ENCODE measurements around the gene FAM47C.
"Not testable (repeated sequence)": the region's sequence is repeated elsewhere in the genome, so short reads cannot be mapped to it uniquely, and the experiment has no call there.

The FAM47C gene

DNA sequence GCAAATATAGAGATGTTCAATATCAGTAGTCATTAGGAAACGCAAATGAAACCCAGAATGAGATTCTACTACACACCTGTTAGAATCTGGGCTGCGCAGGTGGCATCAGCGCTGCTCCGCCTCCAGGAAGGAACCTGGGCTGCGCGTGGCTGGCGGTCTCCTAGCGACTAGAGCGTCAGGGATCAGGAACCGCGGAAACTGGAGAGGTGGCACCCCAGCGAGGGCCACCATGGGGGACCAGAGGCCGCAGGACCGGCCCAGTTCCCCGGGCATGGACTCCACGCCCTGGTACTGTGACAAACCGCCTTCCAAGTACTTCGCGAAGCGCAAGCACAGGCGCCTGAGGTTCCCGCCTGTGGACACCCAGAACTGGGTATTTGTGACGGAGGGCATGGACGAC, at the start of gene FAM47C:
Gene FAM47C, plus strand, starts transcription at position 185 of the 400 bp plus-strand sequence. Its CDS starts 45 bp downstream, at position 230.
- not testable (repeated sequence) for DNase-seq

DNA sequence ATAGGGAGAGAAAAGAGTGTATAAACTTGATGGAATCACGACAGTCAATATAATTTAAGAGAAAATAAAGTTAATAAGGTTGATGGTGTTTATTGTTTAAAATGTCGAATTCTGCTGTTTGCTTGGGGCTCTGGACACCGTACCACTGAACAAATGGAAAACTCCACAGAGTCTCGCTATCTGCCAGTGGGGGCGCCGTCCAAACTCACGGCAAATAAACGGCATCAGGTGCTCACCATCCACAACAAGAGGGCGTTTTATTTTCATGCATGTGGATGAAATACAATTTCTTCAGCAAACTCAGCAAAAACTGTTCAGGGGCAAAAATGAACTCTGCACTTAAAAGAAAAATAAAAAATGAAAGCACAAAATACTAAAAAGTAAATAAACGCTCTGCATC, 46.6 kb upstream of the FAM47C start:
- DNase-seq, result no peak

DNA sequence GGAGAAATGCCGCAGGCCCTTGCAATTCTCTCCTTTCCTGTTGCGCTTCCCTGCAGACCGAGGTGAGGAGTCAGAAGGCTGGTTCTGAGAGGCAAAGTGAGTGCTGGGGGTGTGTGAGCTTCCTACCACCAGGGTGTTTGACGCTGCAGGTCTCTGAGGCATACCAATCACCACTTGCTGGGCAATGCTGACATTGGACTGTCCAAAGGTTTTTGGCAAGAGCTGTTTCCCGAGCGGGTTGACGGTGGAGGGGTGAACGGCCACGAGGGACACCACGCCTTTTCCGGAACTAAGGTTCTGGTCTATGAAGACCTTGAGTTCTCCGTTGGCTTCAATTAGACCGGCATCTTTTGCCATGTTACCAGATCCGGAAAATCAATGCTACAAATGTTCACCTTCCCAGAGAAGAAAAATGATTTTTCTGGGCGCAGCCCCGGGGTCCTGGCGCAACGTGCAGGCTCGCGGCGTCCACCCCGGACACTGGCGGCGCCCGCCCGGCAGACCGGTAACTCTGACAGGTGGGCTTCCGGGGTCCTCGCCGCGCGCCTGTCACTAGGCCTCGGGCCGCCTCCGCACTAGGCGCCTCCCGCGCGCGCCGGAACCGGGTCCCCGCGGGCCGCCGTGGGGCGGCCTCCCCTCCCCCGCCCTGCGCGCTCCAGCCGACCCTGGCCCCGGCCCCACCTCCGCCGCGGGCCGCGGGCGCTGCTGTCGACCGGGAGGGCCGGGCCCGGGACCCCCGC, 44.9 kb upstream of the FAM47C start:
- DNase-seq, result no peak

DNA sequence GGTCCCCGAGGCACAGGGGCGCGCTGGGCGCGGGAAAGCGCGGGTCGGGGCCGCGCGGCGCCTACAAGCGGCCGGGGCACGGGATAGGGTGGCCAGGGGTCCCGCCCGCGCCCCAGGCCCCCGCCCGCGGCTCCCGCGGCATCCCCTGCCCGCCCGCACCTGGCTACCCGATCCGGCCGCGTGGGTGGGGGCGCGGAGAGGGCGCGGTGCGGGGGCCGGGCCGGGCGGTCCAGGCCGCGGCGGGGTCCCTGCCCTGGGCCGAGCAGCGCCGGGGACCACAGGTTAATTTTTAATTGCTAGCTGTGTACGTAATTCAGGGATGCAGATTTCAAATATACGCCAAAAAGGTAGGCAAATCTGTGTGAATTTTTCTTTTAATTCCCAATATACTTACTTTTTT, 44.3 kb upstream of the FAM47C start:
- no peak for DNase-seq

DNA sequence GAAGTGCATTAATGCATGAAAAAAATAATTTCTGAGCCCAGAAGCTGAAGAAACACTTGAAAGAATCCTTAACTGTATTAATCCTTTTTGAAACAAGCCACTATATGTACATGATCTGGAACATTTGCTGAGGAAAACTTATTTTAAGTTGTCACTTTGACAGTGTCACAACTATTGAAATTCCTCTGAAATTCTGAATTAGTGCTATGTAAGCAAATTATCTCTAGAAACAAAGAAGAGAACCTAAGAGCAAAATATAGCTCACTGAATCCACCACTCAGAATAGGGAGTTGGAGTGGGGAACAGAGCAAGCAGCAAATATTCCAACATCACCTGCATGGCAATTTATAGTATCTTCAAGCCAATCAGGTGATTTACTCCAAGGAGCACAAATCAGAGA, 34.6 kb upstream of the FAM47C start:
- no peak for DNase-seq

DNA sequence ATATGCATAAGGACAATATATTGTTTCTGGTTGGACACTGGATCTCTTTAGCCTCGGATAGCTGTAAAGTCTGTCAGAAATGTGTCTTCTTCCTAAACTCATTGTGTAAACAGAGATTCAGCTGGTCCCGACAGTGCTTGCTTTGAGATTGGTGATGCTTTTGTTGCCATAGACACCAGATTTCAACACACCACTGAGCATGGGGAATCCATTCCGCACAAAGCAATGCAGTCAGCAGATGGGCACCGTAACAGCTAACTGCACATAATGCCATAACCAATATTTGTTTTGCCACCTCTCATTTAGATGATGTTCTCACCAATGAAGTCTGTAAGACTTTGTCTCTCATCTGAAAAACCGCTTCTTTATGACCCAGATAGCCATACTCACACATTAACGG, 33.3 kb upstream of the FAM47C start:
- no peak for DNase-seq

DNA sequence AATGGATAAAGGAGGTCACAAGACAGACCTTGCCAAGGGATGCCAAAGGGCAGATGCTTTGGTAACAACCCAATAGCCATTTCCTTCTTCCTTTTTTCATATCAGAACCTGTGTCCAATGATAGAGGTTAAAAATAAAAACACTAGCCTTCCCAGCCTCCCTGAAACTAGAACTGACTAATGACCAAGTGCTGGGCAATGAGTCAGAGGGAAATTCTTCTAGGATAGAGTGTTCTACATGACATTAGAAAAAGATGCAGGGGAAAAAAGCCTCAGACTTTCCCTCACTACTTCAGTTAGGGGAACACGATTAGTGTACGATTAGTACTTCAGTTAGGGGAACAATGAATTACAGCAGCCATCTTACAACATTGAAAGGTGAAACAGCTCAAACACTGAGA, 29.3 kb upstream of the FAM47C start:
- DNase-seq, result no peak

DNA sequence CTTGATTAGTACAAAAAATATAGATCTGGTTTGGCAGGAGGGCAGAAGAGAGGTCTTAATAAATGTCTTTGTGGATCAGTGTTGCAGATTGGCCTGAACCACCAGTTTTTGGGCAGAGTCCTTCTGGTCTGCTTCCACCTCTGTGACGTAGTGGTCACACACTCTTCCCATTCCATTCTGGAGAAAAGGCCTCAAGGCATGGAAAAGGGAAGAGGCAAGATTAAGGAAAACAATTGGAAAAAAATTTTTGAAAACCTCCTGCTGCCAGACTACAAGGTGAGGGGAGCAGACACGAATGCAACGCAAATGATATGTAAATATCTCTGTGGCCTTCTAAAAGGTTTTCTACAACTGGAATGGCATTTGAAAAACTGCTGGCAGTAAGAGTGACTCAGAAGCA, 24.3 kb upstream of the FAM47C start:
- DNase-seq, result no peak

DNA sequence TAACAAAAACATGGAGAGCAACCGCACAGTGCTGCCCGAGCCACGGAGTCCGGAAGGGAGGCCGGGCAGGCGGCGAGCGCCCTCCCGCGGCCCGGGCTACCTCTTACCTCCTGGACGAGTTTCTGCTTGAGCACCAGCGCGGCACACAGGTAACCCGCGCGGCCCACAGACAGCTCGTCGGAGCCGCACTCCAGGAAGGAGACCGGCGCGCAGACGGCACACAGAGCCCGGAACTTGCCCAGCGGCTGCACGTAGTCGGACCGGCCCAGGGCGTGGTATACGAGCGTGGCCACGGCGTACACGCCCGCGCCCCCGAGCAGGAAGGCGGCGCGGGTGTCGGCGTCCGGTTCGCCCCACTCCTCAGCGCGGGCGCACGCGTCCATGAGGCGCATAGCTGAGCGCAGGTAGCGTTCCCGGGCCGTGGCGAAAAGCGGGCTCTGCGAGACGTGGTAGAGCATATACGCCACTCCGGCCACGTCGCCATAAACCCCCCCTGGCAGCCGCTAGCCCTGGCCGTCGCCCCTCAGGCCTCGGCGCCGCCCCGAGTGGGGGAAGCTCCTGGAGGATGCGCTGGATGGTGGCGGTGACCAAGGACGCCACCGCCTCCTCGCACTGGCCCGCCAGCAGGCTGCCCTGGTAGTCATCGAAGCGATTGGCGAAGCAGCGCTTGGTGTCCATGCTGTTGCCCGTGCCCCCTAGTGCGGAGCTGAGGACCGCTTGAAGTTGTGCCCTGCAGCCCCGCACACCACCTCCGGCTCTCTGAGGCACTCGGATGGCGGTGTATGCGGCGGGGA, 22.6 kb upstream of the FAM47C start:
- DNase-seq, result not testable (repeated sequence)

DNA sequence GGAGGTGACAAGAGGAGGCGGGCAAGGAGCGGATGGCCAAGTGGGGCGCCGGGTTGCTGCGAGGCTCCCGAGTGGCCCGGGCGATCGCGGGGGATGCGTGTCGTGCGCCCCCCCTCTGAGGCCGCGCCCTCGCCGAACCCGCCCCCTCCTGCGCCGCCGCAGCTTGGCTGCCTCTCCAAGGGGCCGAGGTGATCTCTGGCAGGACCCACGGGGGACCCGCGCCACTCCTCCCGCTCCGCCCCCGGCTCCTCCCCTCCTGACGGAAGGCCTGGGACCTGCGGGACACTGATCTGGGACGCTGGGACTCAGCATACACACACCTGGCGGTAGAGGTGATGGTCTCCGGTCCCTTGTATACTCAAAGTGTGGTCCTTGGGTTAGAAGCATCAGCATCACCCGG, 21.9 kb upstream of the FAM47C start:
- no peak for DNase-seq

DNA sequence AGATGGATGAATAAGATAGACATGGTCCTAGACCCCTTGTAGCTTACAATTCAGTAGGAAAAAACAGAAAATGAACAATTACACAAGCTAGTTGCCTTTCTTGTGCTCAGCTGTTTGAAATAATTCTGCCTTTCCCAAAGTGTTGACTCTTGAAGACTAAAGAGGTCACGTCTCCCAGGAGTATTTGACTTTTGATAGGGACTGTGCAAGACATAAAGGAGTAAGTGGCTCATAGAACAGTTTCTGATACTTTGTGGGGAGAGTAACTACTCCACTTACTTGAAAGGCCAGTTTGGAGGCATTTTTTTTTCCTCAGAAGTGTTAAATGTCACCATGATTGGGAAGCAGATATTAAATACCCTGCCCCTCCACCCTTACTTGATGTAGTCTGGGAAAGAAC, 21.0 kb upstream of the FAM47C start:
- DNase-seq, result not testable (repeated sequence)

DNA sequence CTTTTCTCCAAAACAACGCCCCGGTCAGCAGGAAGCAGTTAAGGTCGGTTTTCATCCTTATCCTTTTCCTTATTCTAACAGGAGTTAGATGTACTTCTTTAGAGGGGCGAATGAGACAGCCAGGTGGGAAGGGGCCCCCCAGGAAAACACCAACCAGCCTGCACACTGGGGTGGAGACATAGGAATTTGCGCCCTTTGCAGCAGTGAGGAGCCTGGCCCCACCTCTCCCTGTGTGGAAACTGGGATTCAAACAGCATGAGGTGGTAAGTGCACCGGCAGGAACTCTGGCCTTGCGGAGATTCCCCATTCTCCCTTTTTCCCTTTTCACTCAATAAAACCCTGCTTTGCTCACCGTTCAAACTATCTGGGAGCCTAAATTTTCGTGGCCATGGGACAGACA, 8.0 kb upstream of the FAM47C start:
- DNase-seq, result no peak

DNA sequence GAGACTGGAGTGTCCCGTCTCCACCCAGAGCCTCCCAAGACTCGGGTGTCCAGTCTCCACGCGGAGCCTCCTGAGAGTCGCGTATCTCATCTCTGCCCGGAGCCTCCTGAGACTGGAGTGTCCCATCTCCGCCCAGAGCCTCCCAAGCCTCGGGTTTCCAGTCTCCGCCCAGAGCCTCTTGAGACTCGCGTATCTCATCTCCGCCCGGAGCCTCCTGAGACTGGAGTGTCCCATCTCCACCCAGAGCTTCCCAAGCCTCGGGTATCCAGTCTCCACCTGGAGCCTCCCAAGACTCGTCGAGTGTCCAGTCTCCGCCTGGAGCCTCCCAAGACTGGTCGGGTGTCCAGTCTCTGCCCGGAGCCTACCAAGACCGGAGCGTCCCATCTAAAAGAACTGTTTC, 2.3 kb downstream of the FAM47C start:
- DNase-seq, result no peak

DNA sequence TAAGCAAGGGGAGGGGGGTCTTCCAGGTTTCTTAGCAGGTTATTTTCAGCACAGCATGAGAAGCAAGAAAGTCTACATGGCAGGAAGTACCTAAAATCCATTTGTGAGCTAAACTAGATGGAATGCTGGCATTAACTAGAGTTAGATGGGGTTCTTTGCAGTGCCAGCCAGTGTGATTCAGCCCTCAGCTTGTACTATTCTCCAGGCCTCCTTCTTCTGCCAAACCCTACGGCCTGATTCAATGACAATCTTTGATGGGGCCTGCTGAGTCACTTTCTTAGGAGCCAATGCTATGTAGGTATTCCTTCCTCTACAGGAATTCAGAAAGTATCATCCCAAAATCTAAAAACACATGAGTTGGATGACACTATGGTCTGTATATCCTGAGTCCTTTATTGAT, 26.1 kb downstream of the FAM47C start:
- not testable (repeated sequence) for DNase-seq

DNA sequence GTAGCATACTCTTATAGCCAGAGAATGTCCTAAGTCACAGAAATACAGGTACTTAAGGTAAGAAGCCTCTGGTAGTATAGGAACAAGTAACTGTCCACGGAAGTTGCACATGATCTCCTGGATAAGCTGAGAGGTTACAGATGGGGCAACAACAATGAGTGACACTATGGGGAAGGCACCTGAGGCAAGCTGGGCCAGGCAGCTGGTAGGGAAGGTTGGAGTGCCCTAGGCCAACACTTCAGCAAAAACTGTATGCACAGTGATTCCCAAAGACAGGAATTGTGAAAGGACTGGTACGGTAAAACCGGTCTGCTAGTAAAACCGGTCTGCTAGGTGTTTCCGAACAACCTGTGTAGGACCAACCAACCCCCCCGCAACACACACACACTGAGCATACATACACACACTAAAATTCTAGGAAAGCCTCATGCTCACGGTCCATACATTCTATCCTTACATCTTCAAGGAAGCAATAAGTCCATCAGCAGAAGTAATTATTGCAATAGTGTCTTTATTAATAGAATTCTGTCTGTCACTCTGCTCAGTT, 28.6 kb downstream of the FAM47C start:
- not testable (repeated sequence) for DNase-seq

DNA sequence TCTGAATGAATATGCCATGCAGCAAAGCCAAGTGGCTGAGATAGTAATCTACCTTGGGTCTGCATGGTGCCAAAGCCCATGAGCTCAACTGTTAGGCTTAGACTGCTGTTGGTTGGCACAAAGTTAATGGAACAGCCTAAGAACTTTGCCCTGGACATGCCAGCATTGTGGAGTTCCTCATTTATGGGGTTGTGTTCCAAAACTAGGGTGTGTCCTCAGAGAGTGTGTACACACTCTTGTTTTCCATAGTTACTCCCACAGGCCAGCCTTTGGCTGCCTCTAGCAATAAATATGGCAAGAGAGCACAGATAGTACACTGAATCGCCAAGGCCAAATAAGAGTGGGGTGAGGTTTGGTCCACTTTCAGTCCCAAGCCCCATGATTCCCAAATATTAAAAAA, 30.6 kb downstream of the FAM47C start:
- DNase-seq, result not testable (repeated sequence)

DNA sequence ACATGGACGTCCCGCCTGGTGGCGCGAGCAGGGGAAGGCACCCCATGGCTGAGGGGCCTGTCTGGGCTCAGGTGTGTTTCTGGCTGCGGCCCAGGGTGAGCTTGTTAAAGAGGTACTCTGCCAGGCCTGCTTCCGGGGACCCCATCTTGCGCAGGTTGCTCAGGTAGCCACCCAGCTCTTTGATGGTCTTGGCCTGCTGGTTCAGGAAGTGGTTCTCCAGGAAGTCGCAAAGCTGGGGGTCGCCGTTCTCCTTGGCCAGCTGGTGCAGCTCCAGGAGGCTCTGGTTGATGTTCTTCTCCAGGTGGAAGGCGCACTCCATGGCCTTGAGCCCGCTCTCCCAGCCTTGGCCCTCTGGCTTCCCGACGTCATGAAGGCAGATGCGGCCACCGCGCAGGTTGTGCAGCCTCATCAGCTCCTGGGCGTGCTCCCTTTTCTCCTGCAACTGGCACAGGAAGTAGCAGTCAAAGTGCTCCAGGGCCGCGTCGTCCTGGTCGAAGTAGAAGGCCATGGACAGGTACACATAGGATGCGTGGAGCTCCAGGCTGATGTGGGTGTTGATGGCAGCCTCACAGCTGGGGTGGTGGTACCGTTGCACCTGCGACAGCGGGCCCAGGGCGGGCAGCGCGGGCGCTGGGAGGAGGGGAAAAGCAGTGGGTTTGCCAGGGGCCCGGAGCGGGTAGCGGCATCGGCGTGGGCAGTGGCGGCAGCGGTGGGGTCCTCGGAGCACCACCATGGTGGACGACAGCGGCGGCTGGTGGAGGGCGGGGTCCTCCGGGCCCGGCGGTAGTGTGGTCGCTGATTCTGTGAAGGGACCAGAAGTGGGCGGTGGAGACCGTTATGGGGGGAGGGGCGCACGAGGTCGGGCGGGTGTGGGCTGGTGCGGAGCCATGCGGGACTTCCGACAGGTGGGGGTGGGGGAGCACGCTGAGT, 35.1 kb downstream of the FAM47C start:
- not testable (repeated sequence) for DNase-seq

DNA sequence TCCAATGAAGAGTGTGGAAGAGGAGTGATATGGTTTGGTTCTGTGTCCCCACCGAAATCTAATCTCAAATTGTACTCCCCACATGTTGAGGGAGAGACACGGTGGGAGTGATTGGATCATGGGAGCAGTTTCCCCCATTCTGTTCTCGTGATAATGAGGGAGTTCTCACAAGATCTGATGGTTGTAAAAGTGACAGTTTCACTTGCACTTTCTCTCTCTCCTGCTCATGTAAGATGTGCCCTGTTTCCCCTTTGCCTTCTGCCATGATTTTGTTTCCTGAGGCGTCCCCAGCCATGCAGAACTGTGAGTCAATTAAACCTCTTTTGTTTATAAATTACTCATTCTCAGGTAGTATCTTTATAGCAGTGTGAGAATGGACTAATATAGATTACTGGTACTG, 39.6 kb downstream of the FAM47C start:
- DNase-seq, result no peak

DNA sequence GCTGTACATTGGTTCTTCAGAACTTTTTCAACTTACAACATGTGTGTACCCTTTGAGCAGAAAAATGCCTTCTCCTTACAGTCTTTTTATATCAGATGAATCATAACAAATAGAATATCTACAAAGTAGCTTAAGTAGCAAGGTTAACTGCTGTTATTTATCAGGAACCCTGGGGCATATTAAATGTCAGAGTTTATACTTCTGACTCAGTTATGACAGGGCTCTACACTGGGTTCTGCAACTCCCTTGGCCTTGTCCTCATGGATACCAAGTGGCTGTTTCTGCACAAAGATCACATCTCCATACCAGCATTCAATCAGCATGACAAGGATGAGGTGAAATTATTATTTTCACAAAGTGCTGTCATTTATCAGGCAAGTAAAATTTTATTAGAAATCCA, 49.4 kb downstream of the FAM47C start:
- DNase-seq, result not testable (repeated sequence)

DNA sequence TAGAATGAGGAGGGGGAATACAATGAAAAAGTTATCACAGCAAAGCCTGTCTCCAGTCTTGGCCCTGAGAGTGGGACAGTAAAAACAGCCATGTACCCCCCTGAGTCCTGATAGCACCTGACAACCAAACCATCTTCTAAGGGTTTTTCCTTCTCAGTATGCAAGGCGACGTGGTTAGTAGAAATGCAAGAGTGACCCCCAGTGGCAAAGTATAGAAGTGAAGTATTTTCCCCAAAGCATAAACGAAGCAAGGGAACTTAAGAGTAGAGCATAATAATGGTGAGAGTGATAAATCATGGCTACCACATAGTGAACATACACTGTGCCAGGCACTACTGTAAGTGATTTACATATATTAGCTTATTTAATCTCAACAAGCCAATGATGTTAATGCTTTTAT, 52.8 kb downstream of the FAM47C start:
- peak; percentile 43 for DNase-seq
